GM18870 (cell line): ENCODE measurements around the gene LDHD.

Source experiments
- ATAC-seq: cut with Tn5 transposase; IDR thresholded peaks from one replicate; pipeline ENCODE4 v1.9.1; 2021; ENCODE audit warnings: moderate library complexity; ENCODE audit not compliant: unreplicated experiment

The LDHD gene

GRCh38 chr16:75064403-75065148, 52.0 kb downstream of the LDHD start:
- ATAC-seq: no peak

- no peak for ATAC-seq
Observed at GRCh38 chr16:75063549-75064088, 53.0 kb downstream of the LDHD start.

- no peak for ATAC-seq
Observed at GRCh38 chr16:75062976-75063346, 53.6 kb downstream of the LDHD start.

GRCh38 chr16:75062135-75062975, 54.2 kb downstream of the LDHD start:
- ATAC-seq: no peak
